Progenitor cell of endocrine pancreas (in vitro differentiated cells): ENCODE results near the gene INPPL1. TPM values are rescaled to one million over a fixed set of nuclear protein-coding genes. Genes with fewer than 3 reads are reported as not detected.

Source experiments
- DNase-seq: peaks from one replicate; pipeline ENCODE4 v3.0.0; 2021; ENCODE audit warnings: low spot score; ENCODE audit not compliant: unreplicated experiment
- H3K27ac Mint-ChIP-seq: 2 replicates; pipeline ENCODE4 v1.8.0; 2021; ENCODE audit warnings: mild to moderate bottlenecking, moderate library complexity, mixed read lengths
- H3K27me3 Mint-ChIP-seq: 2 replicates; pipeline ENCODE4 v1.8.0; 2021; ENCODE audit warnings: mixed read lengths
- H3K36me3 Mint-ChIP-seq: 2 replicates; pipeline ENCODE4 v1.8.0; 2022; ENCODE audit warnings: mixed read lengths; ENCODE audit not compliant: insufficient read depth
- H3K4me1 Mint-ChIP-seq: 2 replicates; pipeline ENCODE4 v1.8.0; 2021; ENCODE audit warnings: low read depth, mixed read lengths
- H3K4me3 Mint-ChIP-seq: 2 replicates; pipeline ENCODE4 v1.8.0; 2021; ENCODE audit warnings: low read depth, mild to moderate bottlenecking, moderate library complexity, mixed read lengths
- H3K9me3 Mint-ChIP-seq: 2 replicates; pipeline ENCODE4 v1.8.0; 2021; ENCODE audit warnings: low read depth, mixed read lengths
- total RNA-seq: library from RNA; stranded (reverse); gene quantifications from 2 replicates; pipeline ENCODE4 v1.2.1, GENCODE V29; 2021
- TF ChIP-seq, protein P1 (sequence below): fragments of 200-600 bp; sonication (generic); IDR thresholded peaks from one replicate; pipeline ENCODE4 v1.5.0; 2021; ENCODE audit warnings: antibody characterized with exemption, mild to moderate bottlenecking; ENCODE audit not compliant: unreplicated experiment

The INPPL1 gene
- total RNA-seq, 1 donor from 2014 or later, result 394 TPM

GRCh38 chr11:72241291-72241781, 16.8 kb downstream of the INPPL1 start:
- Mint-ChIP-seq H3K4me3 (no peak overlapping the region), H3K36me3 (peaks cover 11% of the 10 kb centered on the region), H3K9me3 (no peaks in the 10 kb centered on the region), H3K27me3 (peaks cover 47% of the 10 kb centered on the region), H3K27ac (no peak overlapping the region), H3K4me1 (peaks cover 14% of the 10 kb centered on the region)
- TF ChIP-seq, protein P1, sequence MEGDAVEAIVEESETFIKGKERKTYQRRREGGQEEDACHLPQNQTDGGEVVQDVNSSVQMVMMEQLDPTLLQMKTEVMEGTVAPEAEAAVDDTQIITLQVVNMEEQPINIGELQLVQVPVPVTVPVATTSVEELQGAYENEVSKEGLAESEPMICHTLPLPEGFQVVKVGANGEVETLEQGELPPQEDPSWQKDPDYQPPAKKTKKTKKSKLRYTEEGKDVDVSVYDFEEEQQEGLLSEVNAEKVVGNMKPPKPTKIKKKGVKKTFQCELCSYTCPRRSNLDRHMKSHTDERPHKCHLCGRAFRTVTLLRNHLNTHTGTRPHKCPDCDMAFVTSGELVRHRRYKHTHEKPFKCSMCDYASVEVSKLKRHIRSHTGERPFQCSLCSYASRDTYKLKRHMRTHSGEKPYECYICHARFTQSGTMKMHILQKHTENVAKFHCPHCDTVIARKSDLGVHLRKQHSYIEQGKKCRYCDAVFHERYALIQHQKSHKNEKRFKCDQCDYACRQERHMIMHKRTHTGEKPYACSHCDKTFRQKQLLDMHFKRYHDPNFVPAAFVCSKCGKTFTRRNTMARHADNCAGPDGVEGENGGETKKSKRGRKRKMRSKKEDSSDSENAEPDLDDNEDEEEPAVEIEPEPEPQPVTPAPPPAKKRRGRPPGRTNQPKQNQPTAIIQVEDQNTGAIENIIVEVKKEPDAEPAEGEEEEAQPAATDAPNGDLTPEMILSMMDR, result no peak
- DNase-seq, result no peak

- Mint-ChIP-seq H3K9me3 (no peaks in the 10 kb centered on the region), H3K4me3 (no peak overlapping the region), H3K27ac (no peak overlapping the region), H3K36me3 (peaks cover 8% of the 10 kb centered on the region), H3K27me3 (peaks cover 47% of the 10 kb centered on the region), H3K4me1 (peaks cover 14% of the 10 kb centered on the region)
- TF ChIP-seq, protein P1, result no peak
- no peak for DNase-seq
Measured at GRCh38 chr11:72242141-72242540, 17.6 kb downstream of the INPPL1 start.

DNA sequence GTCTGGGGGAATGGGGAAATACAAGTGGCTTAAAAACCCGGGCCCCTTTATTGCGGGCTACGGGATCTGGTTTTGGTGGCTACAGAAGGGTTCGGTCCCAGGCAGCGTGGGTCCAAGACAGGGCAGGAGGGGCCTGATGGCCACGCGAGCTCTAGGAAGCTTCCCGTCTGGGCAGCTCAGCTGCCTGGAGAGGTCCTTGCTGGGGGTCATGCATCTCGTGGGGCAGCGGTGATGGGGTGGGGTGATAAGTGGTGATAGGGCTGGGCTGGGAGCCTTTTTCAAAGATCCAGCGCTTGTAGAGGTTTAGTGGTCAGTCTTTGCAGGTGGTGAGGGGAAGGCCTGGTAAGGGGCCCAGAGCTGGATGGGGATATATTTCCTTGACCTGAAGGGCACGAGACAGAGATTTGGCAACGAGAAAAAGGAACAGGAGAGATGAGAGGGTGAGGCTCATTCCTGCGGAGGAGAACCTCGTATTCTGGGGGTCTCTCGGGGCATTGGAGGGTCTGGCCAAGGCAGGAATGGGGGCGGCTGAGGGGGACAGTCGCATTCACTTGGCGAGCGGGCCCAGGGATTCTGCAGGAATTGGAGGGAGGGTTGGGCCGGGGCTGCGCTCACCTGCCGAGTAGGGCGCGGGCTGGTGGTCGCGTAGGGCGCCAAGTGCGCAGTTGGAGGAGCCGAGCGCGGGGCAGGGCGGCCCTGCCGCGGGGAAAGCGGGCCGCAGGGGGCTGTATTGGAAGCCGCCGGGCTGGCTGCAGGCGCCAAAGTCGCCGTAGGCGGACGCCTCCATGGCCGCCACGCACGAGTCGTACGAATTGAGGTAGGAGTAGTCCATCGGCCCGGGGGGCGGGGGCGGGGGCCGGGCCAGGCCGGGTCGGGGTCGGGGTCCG, 18.8 kb downstream of the INPPL1 start:
- peaks cover 5% of the 10 kb centered on the region for H3K36me3 Mint-ChIP-seq
- H3K27ac Mint-ChIP-seq, result no peak overlapping the region
- peak overlapping the region; percentile 50 for H3K4me3 Mint-ChIP-seq
- TF ChIP-seq, protein P1, result no peak
- H3K27me3 Mint-ChIP-seq, result peaks cover 49% of the 10 kb centered on the region
- no peak for DNase-seq
- peaks cover 14% of the 10 kb centered on the region for H3K4me1 Mint-ChIP-seq
- no peaks in the 10 kb centered on the region for H3K9me3 Mint-ChIP-seq

DNA sequence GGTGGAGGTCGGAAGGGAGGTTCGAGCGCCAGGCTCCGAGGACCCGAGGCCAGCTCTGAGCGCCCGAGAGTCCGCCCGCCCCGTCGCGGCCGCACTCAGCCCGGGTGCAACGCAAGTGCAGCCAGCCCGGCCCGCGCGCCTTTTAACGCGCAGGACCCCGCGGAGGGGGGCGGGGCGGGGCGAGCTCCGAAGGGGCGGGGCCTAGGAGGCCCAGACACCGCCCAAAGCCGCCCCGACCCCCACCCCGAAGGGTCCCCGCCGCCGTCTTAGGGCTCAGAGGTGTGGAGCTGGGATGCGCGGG, 19.4 kb downstream of the INPPL1 start, which contains the start of gene PHOX2A:
Gene PHOX2A, minus strand, starts transcription at position 117 of the 301 bp plus-strand sequence. CDS start 172 bp downstream, outside the sequence.
- TF ChIP-seq, protein P1, result no peak

DNA sequence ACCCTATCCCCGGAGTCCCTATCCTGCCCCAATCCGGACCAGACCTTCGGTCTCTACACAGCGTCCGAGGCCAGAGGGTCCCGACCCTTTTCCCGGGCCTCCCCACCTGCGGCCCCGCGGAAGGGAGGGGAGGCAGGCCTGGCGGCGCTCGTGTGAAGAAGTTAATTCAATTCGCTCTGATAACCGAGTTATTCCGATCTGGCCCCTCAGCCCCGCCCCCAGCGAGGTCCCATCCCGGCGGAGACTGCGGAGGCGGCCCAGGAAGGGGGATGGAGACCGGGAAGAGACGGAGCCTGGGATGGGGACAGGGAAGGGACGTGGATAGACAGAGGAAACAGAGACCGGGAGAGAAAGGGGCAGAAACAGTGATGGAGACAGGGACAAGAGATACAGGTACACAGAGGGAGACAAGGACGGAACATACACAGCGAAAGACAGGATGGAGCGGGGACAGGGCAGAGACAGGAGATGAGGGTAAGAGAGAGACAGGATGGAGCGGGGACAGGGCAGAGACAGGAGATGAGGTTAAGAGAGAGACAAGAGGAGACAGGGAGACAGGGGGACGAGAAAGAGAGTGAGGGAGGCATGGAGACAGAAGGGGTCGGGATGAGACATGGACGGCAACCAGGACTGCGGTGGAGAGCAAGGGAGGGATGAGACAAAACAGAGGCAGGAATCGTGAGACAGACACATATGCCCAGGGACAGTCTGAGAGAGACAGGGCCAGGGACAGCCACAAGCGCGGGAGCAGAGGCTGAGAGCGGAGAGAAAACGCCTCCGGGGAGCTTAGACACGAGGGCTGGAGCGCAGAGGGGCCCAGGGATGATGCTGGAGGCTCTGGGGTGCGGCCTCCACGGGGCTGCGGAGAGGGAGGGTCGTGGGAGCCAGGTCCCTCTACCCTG, 20.0 kb downstream of the INPPL1 start:
- no peak overlapping the region for H3K27ac Mint-ChIP-seq
- peak overlapping the region; percentile 60 for H3K4me3 Mint-ChIP-seq
- no peak for DNase-seq
- H3K4me1 Mint-ChIP-seq, result peaks cover 8% of the 10 kb centered on the region
- peaks cover 2% of the 10 kb centered on the region for H3K36me3 Mint-ChIP-seq
- TF ChIP-seq, protein P1, result no peak
- peaks cover 45% of the 10 kb centered on the region for H3K27me3 Mint-ChIP-seq
- no peaks in the 10 kb centered on the region for H3K9me3 Mint-ChIP-seq

More for the DNA sequence above, 19.4 kb downstream of the INPPL1 start, which contains the start of gene PHOX2A:
- peaks cover 47% of the 10 kb centered on the region for H3K27me3 Mint-ChIP-seq
- H3K4me3 Mint-ChIP-seq, result peak within 1 kb of the TSS; percentile 60
- H3K9me3 Mint-ChIP-seq, result no peaks in the 10 kb centered on the region
- no peak for DNase-seq
- H3K27ac Mint-ChIP-seq, result no peak within 1 kb of the TSS
- peaks cover 2% of the 10 kb centered on the region for H3K36me3 Mint-ChIP-seq
- peaks cover 11% of the 10 kb centered on the region for H3K4me1 Mint-ChIP-seq
